Lower leg skin (tissue), 3 donors: ENCODE data around the gene EOGT.

ENCODE experiments used
- POLR2A ChIP-seq, 2 donors: fragments of 450-650 bp; IDR thresholded peaks; one replicate each; pipeline ENCODE4 v1.6.1; 2016 to 2017; ENCODE audit warnings: antibody characterized with exemption in 2 of 2, mild to moderate bottlenecking in 1 of 2, moderate library complexity in 1 of 2
- TF ChIP-seq, protein P1 (sequence below), 3 donors: fragments of 450-650 bp; IDR thresholded peaks; one replicate each; pipeline ENCODE4 v1.5.1; 2016; ENCODE audit warnings: antibody characterized with exemption in 3 of 3, mild to moderate bottlenecking in 3 of 3, moderate library complexity in 2 of 3

DNA sequence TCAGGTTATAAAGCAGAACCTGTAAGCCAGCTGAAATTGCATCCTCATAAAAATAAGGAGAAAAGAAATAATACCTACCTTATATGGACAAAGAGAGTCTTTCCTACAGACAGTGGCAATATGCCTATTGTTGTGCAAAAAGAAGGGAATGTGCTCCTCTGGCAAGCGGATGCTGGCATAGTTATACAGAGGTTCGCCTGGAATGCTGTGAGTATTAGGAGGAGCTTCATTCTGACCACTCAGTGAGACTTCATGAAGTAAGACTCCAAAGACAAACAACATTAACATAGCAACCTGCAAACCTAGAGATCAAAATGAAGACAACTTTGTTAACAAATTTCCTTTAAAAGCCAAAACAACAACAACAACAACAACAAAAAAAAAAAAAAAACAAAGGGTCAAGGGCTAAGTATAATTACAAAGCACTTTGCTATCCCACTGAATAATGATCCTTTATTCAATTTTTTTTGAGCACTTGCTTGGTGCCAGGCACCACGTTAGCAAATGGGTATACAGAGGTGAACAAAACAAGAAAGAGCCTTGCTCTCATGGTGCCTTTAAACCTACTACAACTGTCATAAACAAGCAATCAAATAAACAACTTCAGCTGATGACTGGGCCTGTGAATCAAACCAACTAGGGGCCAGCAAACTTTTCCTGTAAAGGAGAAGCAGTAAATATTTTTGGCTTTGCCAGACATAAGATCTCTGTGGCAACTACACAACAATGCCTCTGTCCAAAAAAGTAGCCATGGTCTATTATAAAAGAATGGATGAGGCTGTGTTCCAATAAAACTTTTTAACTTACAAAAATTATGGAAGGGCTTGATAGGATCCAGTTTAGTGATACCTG is 3.7 kb downstream of the EOGT start:
- TF ChIP-seq, protein P1, sequence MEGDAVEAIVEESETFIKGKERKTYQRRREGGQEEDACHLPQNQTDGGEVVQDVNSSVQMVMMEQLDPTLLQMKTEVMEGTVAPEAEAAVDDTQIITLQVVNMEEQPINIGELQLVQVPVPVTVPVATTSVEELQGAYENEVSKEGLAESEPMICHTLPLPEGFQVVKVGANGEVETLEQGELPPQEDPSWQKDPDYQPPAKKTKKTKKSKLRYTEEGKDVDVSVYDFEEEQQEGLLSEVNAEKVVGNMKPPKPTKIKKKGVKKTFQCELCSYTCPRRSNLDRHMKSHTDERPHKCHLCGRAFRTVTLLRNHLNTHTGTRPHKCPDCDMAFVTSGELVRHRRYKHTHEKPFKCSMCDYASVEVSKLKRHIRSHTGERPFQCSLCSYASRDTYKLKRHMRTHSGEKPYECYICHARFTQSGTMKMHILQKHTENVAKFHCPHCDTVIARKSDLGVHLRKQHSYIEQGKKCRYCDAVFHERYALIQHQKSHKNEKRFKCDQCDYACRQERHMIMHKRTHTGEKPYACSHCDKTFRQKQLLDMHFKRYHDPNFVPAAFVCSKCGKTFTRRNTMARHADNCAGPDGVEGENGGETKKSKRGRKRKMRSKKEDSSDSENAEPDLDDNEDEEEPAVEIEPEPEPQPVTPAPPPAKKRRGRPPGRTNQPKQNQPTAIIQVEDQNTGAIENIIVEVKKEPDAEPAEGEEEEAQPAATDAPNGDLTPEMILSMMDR (IDR thresholded peaks at IDR 0.05), result no peak
- no peak for TF ChIP-seq POLR2A (IDR thresholded peaks at IDR 0.05)
